Suprapubic skin (tissue), 4 donors: ENCODE data around the gene SDCBP2. TPM values are rescaled to one million over a fixed set of nuclear protein-coding genes. Genes with fewer than 3 reads are reported as not detected.

Experiments used
- DNase-seq, 2 donors: peaks; one replicate each; pipeline ENCODE4 v3.0.0-alpha.2; 2019; ENCODE audit warnings: low spot score in 2 of 2
- H3K27ac ChIP-seq: fragments of 200-600 bp; sonication (generic); one replicate; pipeline ENCODE4 v1.5.1; 2019
- H3K27me3 ChIP-seq: fragments of 200-600 bp; sonication (generic); one replicate; pipeline ENCODE4 v1.5.1; 2019
- H3K36me3 ChIP-seq: fragments of 200-600 bp; sonication (generic); one replicate; pipeline ENCODE4 v1.5.1; 2019
- H3K4me1 ChIP-seq: fragments of 200-600 bp; sonication (generic); one replicate; pipeline ENCODE4 v1.5.1; 2019
- H3K4me3 ChIP-seq: fragments of 200-600 bp; sonication (generic); one replicate; pipeline ENCODE4 v1.5.1; 2019; ENCODE audit warnings: mild to moderate bottlenecking
- H3K9me3 ChIP-seq: fragments of 200-600 bp; sonication (generic); one replicate; pipeline ENCODE4 v1.5.1; 2019
- CTCF ChIP-seq, 2 donors: fragments of 200-600 bp in 1 of 2; fragments of 450-650 bp in 1 of 2; sonication (generic) in 1 of 2; IDR thresholded peaks; one replicate each; pipeline ENCODE4 v1.5.1; 2016 to 2019; ENCODE audit warnings: antibody characterized with exemption in 2 of 2, mild to moderate bottlenecking in 1 of 2, moderate library complexity in 1 of 2
- EP300 ChIP-seq: sonication (generic); formaldehyde crosslinking; IDR thresholded peaks from one replicate; pipeline ENCODE4 v1.6.1; 2017; ENCODE audit warnings: antibody characterized with exemption
- POLR2A ChIP-seq, 2 donors: fragments of 450-650 bp; IDR thresholded peaks; one replicate each; pipeline ENCODE4 v1.6.1; 2017; ENCODE audit warnings: antibody characterized with exemption in 2 of 2, mild to moderate bottlenecking in 2 of 2, moderate library complexity in 2 of 2
- POLR2AphosphoS5 ChIP-seq, 3 donors: sonication (generic); formaldehyde crosslinking; IDR thresholded peaks; one replicate each; pipeline ENCODE4 v1.6.1; 2017; ENCODE audit warnings: antibody characterized with exemption in 3 of 3
- WGBS: methylation state at CpG from one replicate; pipeline ENCODE4 v1.1.5; 2018; 5-methylcytosine and 5-hydroxymethylcytosine counted together
- total RNA-seq, 4 donors: library from RNA; depleted of rRNA; stranded (reverse); fragments of >200 nt; gene quantifications; one replicate each; pipeline ENCODE4 v1.1.0, GENCODE V29; 2016

SDCBP2 gene
- total RNA-seq, 4 donors from 2014 or later, result 74.4 to 143 (median 115) TPM

GRCh38 chr20:1272368-1273100, 56.4 kb downstream of the SDCBP2 start:
- no peaks in the 10 kb centered on the region for H3K4me1 ChIP-seq

GRCh38 chr20:1269850-1270249, 59.1 kb downstream of the SDCBP2 start:
- H3K27me3 ChIP-seq, result no peaks in the 10 kb centered on the region
- no peak overlapping the region for H3K4me3 ChIP-seq
- no peak for TF ChIP-seq POLR2AphosphoS5 (IDR thresholded peaks at IDR 0.05)
- no peak for TF ChIP-seq EP300
- TF ChIP-seq CTCF (IDR thresholded peaks at IDR 0.05), result no peak
- H3K27ac ChIP-seq, result no peak overlapping the region
- H3K4me1 ChIP-seq, result peaks cover 18% of the 10 kb centered on the region
- no peaks in the 10 kb centered on the region for H3K36me3 ChIP-seq
- DNase-seq, result no peak
- no peaks in the 10 kb centered on the region for H3K9me3 ChIP-seq
- 93% methylated on average over 3 of the region's 3 CpGs for WGBS

More at GRCh38 chr20:1272368-1273100, 56.4 kb downstream of the SDCBP2 start:
- no peak for TF ChIP-seq CTCF (IDR thresholded peaks at IDR 0.05)
- no peak for TF ChIP-seq POLR2A (IDR thresholded peaks at IDR 0.05)
- TF ChIP-seq EP300, result no peak
- no peak for TF ChIP-seq POLR2AphosphoS5 (IDR thresholded peaks at IDR 0.05)
- no peak for DNase-seq
- Histone ChIP-seq H3K27ac (no peak overlapping the region), H3K36me3 (no peaks in the 10 kb centered on the region), H3K27me3 (no peaks in the 10 kb centered on the region), H3K4me3 (no peak overlapping the region), H3K9me3 (no peaks in the 10 kb centered on the region)
- WGBS, result 71% methylated on average over 6 of the region's 6 CpGs

GRCh38 chr20:1269235-1269634, 59.7 kb downstream of the SDCBP2 start:
- Histone ChIP-seq H3K27me3 (no peaks in the 10 kb centered on the region), H3K27ac (no peak overlapping the region), H3K36me3 (no peaks in the 10 kb centered on the region), H3K4me3 (no peak overlapping the region), H3K9me3 (no peaks in the 10 kb centered on the region), H3K4me1 (peaks cover 18% of the 10 kb centered on the region)
- WGBS, result 93% methylated on average over 8 of the region's 8 CpGs
- no peak for DNase-seq
- TF ChIP-seq POLR2A (IDR thresholded peaks at IDR 0.05) (no peak), POLR2AphosphoS5 (IDR thresholded peaks at IDR 0.05) (no peak), EP300 (no peak), CTCF (IDR thresholded peaks at IDR 0.05) (no peak)

GRCh38 chr20:1267809-1268374, 61.0 kb downstream of the SDCBP2 start:
- H3K27ac ChIP-seq, result no peak overlapping the region

GRCh38 chr20:1267161-1267560, 61.8 kb downstream of the SDCBP2 start:
- Histone ChIP-seq H3K9me3 (no peaks in the 10 kb centered on the region), H3K27me3 (no peaks in the 10 kb centered on the region), H3K27ac (no peak overlapping the region), H3K4me3 (peak overlapping the region; percentile 92), H3K4me1 (peaks cover 18% of the 10 kb centered on the region), H3K36me3 (no peaks in the 10 kb centered on the region)
- 73% methylated on average over 8 of the region's 8 CpGs for WGBS
- TF ChIP-seq POLR2AphosphoS5 (IDR thresholded peaks at IDR 0.05) (no peak), POLR2A (IDR thresholded peaks at IDR 0.05) (no peak), EP300 (no peak), CTCF (IDR thresholded peaks at IDR 0.05) (no peak)
- DNase-seq, result no peak

More at GRCh38 chr20:1267809-1268374, 61.0 kb downstream of the SDCBP2 start:
- no peaks in the 10 kb centered on the region for H3K36me3 ChIP-seq
- no peaks in the 10 kb centered on the region for H3K27me3 ChIP-seq
- H3K9me3 ChIP-seq, result no peaks in the 10 kb centered on the region
- TF ChIP-seq POLR2AphosphoS5 (IDR thresholded peaks at IDR 0.05), result no peak
- peaks cover 18% of the 10 kb centered on the region for H3K4me1 ChIP-seq
- WGBS, result 84% methylated on average over 3 of the region's 3 CpGs
- DNase-seq, result no peak
- no peak overlapping the region for H3K4me3 ChIP-seq
